NCI-H460 (cell line): ENCODE data around the gene DCTN2. TPM values are rescaled to one million over a fixed set of nuclear protein-coding genes. Genes with fewer than 3 reads are reported as not detected.
A peak's percentile ranks its signal among the peaks of the same experiment; 100 is the strongest.
"Not testable (repeated sequence)": the region's sequence is repeated elsewhere in the genome, so short reads cannot be mapped to it uniquely, and the experiment has no call there.

ENCODE experiments used
- DNase-seq: peaks from one replicate; pipeline ENCODE4 v3.0.0-alpha.2; 2016; ENCODE audit warnings: low read depth; ENCODE audit errors: extremely low read depth
- small RNA-seq, 2 experiments: library from RNA; depleted of rRNA; stranded (forward); fragments of <200 nt; gene quantifications; one replicate each; pipeline ENCODE3, GENCODE V24; 2014
- total RNA-seq: library from RNA; depleted of rRNA; stranded (reverse); fragments of >200 nt; shearing (Covaris generic); gene quantifications from 2 replicates; pipeline ENCODE4 v1.2.3, GENCODE V29; 2014; rRNA removed

The DCTN2 gene
- total RNA-seq, 1 experiment from 2014 or later, result 76.1 TPM

- not testable (repeated sequence) for DNase-seq
These were observed 51.8 kb downstream of the DCTN2 start for GRCh38 chr12:57495051-57495701.

GRCh38 chr12:57491393-57492280 is 55.4 kb downstream of the DCTN2 start:
- DNase-seq, result no peak

- no peak for DNase-seq
These were observed 56.9 kb downstream of the DCTN2 start for GRCh38 chr12:57490126-57490525.

- DNase-seq, result no peak
These were observed 57.8 kb downstream of the DCTN2 start for GRCh38 chr12:57489157-57489641.

- no peak for DNase-seq
These were observed 58.4 kb downstream of the DCTN2 start for GRCh38 chr12:57488402-57489156.

GRCh38 chr12:57487597-57488401 is 59.2 kb downstream of the DCTN2 start, which contains the start of gene MARS1:
TSS of gene MARS1 (plus strand) at chr12:57488068. CDS start at chr12:57488091, 23 bp downstream.
- peak; percentile 98 for DNase-seq

- DNase-seq, result no peak
These were observed 59.9 kb downstream of the DCTN2 start for GRCh38 chr12:57487055-57487596.

GRCh38 chr12:57485695-57486094 is 61.3 kb downstream of the DCTN2 start:
- DNase-seq, result no peak

GRCh38 chr12:57483466-57483865 is 63.5 kb downstream of the DCTN2 start:
- DNase-seq, result no peak

GRCh38 chr12:57481671-57482070 is 65.3 kb downstream of the DCTN2 start:
- no peak for DNase-seq

Small RNA genes within 50 kb of the gene (small RNA-seq; reads per million reads assigned to genes)
- gene MIR616, result 0 reads per million in 2 experiments

Other genes starting within 250 kb of the DCTN2 start
- 24.4 and 24.6 TPM in 2 replicates for gene R3HDM2, start 116.1 kb downstream of the DCTN2 start, total RNA-seq
- not detected in 2 replicates for gene INHBC, start 112.4 kb downstream of the DCTN2 start, total RNA-seq
- gene INHBE, start 91.9 kb downstream of the DCTN2 start, total RNA-seq, result 1.3 and 2.2 TPM in 2 replicates
- gene GLI1, start 87.4 kb downstream of the DCTN2 start, total RNA-seq, result 0.20 and 5.0 TPM in 2 replicates
- not detected in 2 replicates for gene ARHGAP9, start 67.3 kb downstream of the DCTN2 start, total RNA-seq
- 277 and 346 TPM in 2 replicates for gene MARS1, start 59.1 kb downstream of the DCTN2 start, total RNA-seq
- gene DDIT3, start 26.7 kb downstream of the DCTN2 start, total RNA-seq, result 194 and 202 TPM in 2 replicates
- gene MBD6, start 24.4 kb downstream of the DCTN2 start, total RNA-seq, result 8.3 and 10.0 TPM in 2 replicates
- gene KIF5A, start 2.9 kb upstream of the DCTN2 start, total RNA-seq, result 0.07 and 0.09 TPM in 2 replicates
- 34.6 and 39.8 TPM in 2 replicates for gene PIP4K2C, start 44.0 kb upstream of the DCTN2 start, total RNA-seq
- gene DTX3, start 57.6 kb upstream of the DCTN2 start, total RNA-seq, result 22.0 and 27.4 TPM in 2 replicates
- gene ARHGEF25, start 64.2 kb upstream of the DCTN2 start, total RNA-seq, result 9.2 and 13.1 TPM in 2 replicates
- 43.1 and 46.4 TPM in 2 replicates for gene B4GALNT1, start 86.0 kb upstream of the DCTN2 start, total RNA-seq
- 214 and 232 TPM in 2 replicates for gene OS9, start 146.9 kb upstream of the DCTN2 start, total RNA-seq
- 0.06 TPM in 1 of 2 replicates, not detected in the other for gene AGAP2, start 191.6 kb upstream of the DCTN2 start, total RNA-seq
- 44.4 and 49.9 TPM in 2 replicates for gene TSPAN31, start 197.8 kb upstream of the DCTN2 start, total RNA-seq
- gene CDK4, start 205.1 kb upstream of the DCTN2 start, total RNA-seq, result 115 and 116 TPM in 2 replicates
- gene MARCHF9, start 207.9 kb upstream of the DCTN2 start, total RNA-seq, result 3.6 and 3.8 TPM in 2 replicates
- 5.1 and 5.4 TPM in 2 replicates for gene CYP27B1, start 219.9 kb upstream of the DCTN2 start, total RNA-seq
- gene METTL1, start 224.9 kb upstream of the DCTN2 start, total RNA-seq, result 14.2 and 23.3 TPM in 2 replicates
- 5.9 and 6.8 TPM in 2 replicates for gene EEF1AKMT3, start 225.4 kb upstream of the DCTN2 start, total RNA-seq
- 42.2 and 53.8 TPM in 2 replicates for gene TSFM, start 235.6 kb upstream of the DCTN2 start, total RNA-seq